OCI-LY7 (cell line): ENCODE data around the gene HOXA7. TPM values are rescaled to one million over a fixed set of nuclear protein-coding genes. Genes with fewer than 3 reads are reported as not detected.

ENCODE experiments used
- BruUV-seq: library from RNA; stranded (reverse); fragments of 400-500 nt; replicated peaks from 2 replicates; lab custom pipeline; 2021; lab: Mats Ljungman, UMichigan
- CTCF ChIA-PET: fragments of 300-600 bp; sonication (Branson Sonifier 250); formaldehyde crosslinking; loops from one replicate; lab custom pipeline; 2022; ENCODE audit warnings: antibody characterized with exemption; ENCODE audit not compliant: unreplicated experiment; lab: Charles Lee
- POLR2A ChIA-PET: fragments of 300-600 bp; sonication (Branson Sonifier 250); formaldehyde crosslinking; loops from one replicate; lab custom pipeline; 2022; ENCODE audit warnings: antibody characterized with exemption; lab: Charles Lee
- DNase-seq: peaks from one replicate; pipeline ENCODE4 v3.0.0-alpha.2; 2015; ENCODE audit warnings: low spot score
- H2AFZ ChIP-seq: fragments of 200-600 bp; sonication (generic), shearing (Covaris generic); 2 replicates; pipeline ENCODE4 v1.6.1; 2014; ENCODE audit warnings: mild to moderate bottlenecking, antibody characterized with exemption, low read length, moderate library complexity
- H3K27ac ChIP-seq: fragments of 200-600 bp; sonication (generic); 2 replicates; pipeline ENCODE4 v1.5.1; 2014; ENCODE audit warnings: mixed run types, low read depth, mild to moderate bottlenecking, moderate library complexity, low read length, inconsistent platforms; ENCODE audit not compliant: poor library complexity, severe bottlenecking
- H3K36me3 ChIP-seq: fragments of 200-600 bp; sonication (generic); 2 replicates; pipeline ENCODE4 v1.6.1; 2014; ENCODE audit warnings: mild to moderate bottlenecking, antibody characterized with exemption, low read length, moderate library complexity, mixed read lengths; ENCODE audit not compliant: insufficient read depth
- H3K4me1 ChIP-seq: fragments of 200-600 bp; sonication (generic); 2 replicates; pipeline ENCODE4 v1.5.1; 2014; ENCODE audit warnings: mild to moderate bottlenecking, low read length; ENCODE audit not compliant: insufficient read depth, poor library complexity, severe bottlenecking
- H3K4me2 ChIP-seq: fragments of 200-600 bp; sonication (generic); 2 replicates; pipeline ENCODE4 v1.6.1; 2014; ENCODE audit warnings: mild to moderate bottlenecking, low read length
- H3K4me3 ChIP-seq: fragments of 200-600 bp; sonication (generic); 2 replicates; pipeline ENCODE4 v1.5.1; 2014; ENCODE audit warnings: mild to moderate bottlenecking, low read depth, low read length; ENCODE audit not compliant: poor library complexity, severe bottlenecking
- H3K79me2 ChIP-seq: fragments of 200-600 bp; sonication (generic); 2 replicates; pipeline ENCODE4 v1.6.1; 2016; ENCODE audit warnings: low read depth, mild to moderate bottlenecking, low read length, moderate library complexity, mixed read lengths; ENCODE audit not compliant: insufficient read depth
- H3K9me2 ChIP-seq: fragments of 200-600 bp; sonication (generic); 2 replicates; pipeline ENCODE4 v1.6.1; 2016; ENCODE audit warnings: mild to moderate bottlenecking, low read length, mixed read lengths; ENCODE audit not compliant: insufficient read depth
- H3K9me3 ChIP-seq: fragments of 200-600 bp; sonication (generic); 2 replicates; pipeline ENCODE4 v1.6.1; 2014; ENCODE audit warnings: mild to moderate bottlenecking, mixed run types, low read length, mixed read lengths
- H4K20me1 ChIP-seq: fragments of 200-600 bp; sonication (generic); 2 replicates; pipeline ENCODE4 v1.6.1; 2014; ENCODE audit warnings: mild to moderate bottlenecking, antibody characterized with exemption, low read length, moderate library complexity, mixed read lengths; ENCODE audit not compliant: insufficient read depth
- CTCF ChIP-seq: fragments of 200-600 bp; sonication (generic); conservative IDR thresholded peaks from 2 replicates; pipeline ENCODE4 v1.5.1; 2014; ENCODE audit warnings: mild to moderate bottlenecking, antibody characterized with exemption, low read length, moderate library complexity, mixed read lengths
- EZH2phosphoT487 ChIP-seq: fragments of 200-600 bp; sonication (generic); IDR thresholded peaks from 2 replicates; pipeline ENCODE4 v1.6.1; 2018; ENCODE audit warnings: low read depth, borderline replicate concordance, mild to moderate bottlenecking, mixed run types, antibody characterized with exemption, low read length, moderate library complexity, mixed read lengths
- intact Hi-C: fragments of 100-400 bp; cut with micrococcal nuclease; formaldehyde crosslinking; loops from one replicate; pipeline ENCODE4 v1.10.0; 2022; ENCODE audit not compliant: unreplicated experiment
- total RNA-seq, 2 experiments: library from RNA; depleted of rRNA in 1 of 2; stranded (reverse); fragments of >200 nt in 1 of 2; shearing (Covaris generic) in 1 of 2; gene quantifications; 2 replicates each; pipeline ENCODE4 v1.2.3, GENCODE V29; 2014 to 2022

HOXA7 gene
- total RNA-seq, 2 experiments from 2014 or later: 1.2 to 6.0 TPM

GRCh38 chr7:27162561-27163287 lies 6.2 kb upstream of the HOXA7 start:
- intact Hi-C loops: loop anchor here (5.0 kb wide), 2 partner anchors 495 to 660 kb away; no protein-coding TSS in a partner anchor
- Histone ChIP-seq H4K20me1 (no peaks in the 10 kb centered on the region), H3K4me3 (no peak overlapping the region), H3K4me2 (no peak overlapping the region), H3K27ac (no peak overlapping the region), H3K4me1 (peaks cover 6% of the 10 kb centered on the region), H3K79me2 (no peaks in the 10 kb centered on the region), H2AFZ (no peak overlapping the region), H3K9me3 (no peaks in the 10 kb centered on the region), H3K36me3 (no peaks in the 10 kb centered on the region), H3K9me2 (no peaks in the 10 kb centered on the region)
- ChIA-PET POLR2A (interaction anchor here (1.0 to 1.3 kb wide), 2 partner anchors 13 to 424 kb away, joined by 4 read pairs; no protein-coding TSS in a partner anchor), CTCF (no interaction called here)
- no peak for DNase-seq
- no TSS peak for BruUV-seq
- no peak for TF ChIP-seq CTCF
- no peak for TF ChIP-seq EZH2phosphoT487

- no peak overlapping the region for H3K27ac ChIP-seq
- ChIA-PET POLR2A (interaction anchor here (0.5 to 1.3 kb wide), 3 partner anchors 12 to 423 kb away, joined by 3 to 4 read pairs (median 4); no protein-coding TSS in a partner anchor), CTCF (interaction anchor here (0.6 to 1.4 kb wide), 2 partner anchors 502 to 1269 kb away, joined by 3 to 4 read pairs; no protein-coding TSS in a partner anchor)
- H3K4me3 ChIP-seq: no peak overlapping the region
- no peaks in the 10 kb centered on the region for H3K9me2 ChIP-seq
- TF ChIP-seq EZH2phosphoT487 (no peak), CTCF (no peak)
- no peaks in the 10 kb centered on the region for H3K36me3 ChIP-seq
- no peaks in the 10 kb centered on the region for H3K79me2 ChIP-seq
- no peak overlapping the region for H2AFZ ChIP-seq
- no TSS peak for BruUV-seq
- H3K9me3 ChIP-seq: no peaks in the 10 kb centered on the region
- intact Hi-C loops: loop anchor here (1.0 to 5.0 kb wide), 5 partner anchors 309 to 793 kb away; no protein-coding TSS in a partner anchor
- H3K4me2 ChIP-seq: no peak overlapping the region
- H3K4me1 ChIP-seq: peaks cover 6% of the 10 kb centered on the region
- no peaks in the 10 kb centered on the region for H4K20me1 ChIP-seq
- no peak for DNase-seq
Measured at GRCh38 chr7:27161721-27162560, 5.5 kb upstream of the HOXA7 start.
